GM18909 (cell line): Measurements from ENCODE around the gene NTM.

Experiments
- ATAC-seq: cut with Tn5 transposase; IDR thresholded peaks from one replicate; pipeline ENCODE4 v1.9.1; 2021; ENCODE audit warnings: mild to moderate bottlenecking; ENCODE audit not compliant: unreplicated experiment, poor library complexity

Gene NTM

GRCh38 chr11:131964698-131965483, 594.5 kb downstream of the NTM start:
- no peak for ATAC-seq

DNA sequence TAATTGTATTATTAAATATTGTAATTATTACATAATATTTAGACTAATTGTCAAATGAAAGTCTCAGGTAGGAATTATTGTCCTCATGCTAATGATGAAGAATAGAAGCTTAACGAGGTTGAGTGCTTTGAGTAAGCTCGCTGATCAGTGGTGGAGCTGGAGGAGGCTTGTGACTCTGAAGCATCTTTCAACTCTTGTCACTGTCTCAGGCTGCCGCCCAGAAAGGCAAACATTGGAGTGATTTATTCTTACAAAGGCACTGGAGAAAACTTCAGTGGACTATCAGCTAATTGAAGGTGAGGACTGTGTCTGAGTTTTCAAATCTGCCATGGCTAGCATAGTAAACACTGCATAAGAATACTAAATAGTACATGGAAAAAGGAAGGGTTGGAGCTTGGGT, 595.1 kb downstream of the NTM start:
- ATAC-seq, result no peak

GRCh38 chr11:131966667-131967066, 596.3 kb downstream of the NTM start:
- ATAC-seq, result no peak

GRCh38 chr11:131969261-131969660, 598.8 kb downstream of the NTM start:
- no peak for ATAC-seq

DNA sequence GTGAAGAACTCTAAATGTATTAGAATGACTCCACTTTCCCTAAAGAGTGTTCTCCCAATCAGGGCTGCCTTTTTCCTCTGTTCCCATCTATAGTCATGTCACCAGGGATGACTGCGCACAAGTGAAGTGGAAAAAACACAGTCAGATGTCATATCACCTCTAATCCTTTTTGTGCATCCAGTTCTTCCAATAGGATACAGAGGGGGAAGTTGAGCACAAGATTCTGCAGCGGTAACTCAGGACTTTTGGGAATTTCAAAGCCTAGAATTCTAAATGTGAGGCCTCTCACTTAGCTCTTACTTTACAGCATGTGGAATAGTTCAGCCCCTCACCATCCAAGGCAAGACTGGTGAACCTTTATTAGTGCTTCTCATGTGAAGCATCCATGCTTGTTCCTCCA, 602.6 kb downstream of the NTM start:
- ATAC-seq, result no peak

- no peak for ATAC-seq
Measured at GRCh38 chr11:131975619-131976018, 605.2 kb downstream of the NTM start.

- ATAC-seq, result no peak
Measured at GRCh38 chr11:131976021-131976420, 605.6 kb downstream of the NTM start.

- no peak for ATAC-seq
Measured at GRCh38 chr11:131977231-131977630, 606.8 kb downstream of the NTM start.

DNA sequence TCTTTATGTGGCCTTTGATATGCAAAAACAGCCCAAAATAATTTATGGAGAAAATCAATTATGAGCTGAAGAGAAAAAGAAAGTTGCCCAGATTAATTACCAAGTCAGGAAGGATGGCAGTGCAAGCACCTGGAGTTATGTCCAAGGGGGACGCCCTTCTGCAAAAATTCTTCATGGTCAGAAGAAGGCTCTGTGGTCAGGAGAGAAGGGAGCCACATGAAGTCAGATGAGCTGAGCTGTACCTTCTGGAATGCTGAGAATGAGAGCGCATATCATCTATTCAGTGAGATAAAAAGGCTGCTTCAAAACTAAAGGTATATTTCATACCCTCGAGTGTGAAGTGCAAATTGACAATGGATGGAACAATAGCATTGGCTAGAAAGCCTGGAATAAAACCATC, 607.4 kb downstream of the NTM start:
- ATAC-seq, result no peak

GRCh38 chr11:131978351-131978750, 607.9 kb downstream of the NTM start:
- ATAC-seq, result no peak

DNA sequence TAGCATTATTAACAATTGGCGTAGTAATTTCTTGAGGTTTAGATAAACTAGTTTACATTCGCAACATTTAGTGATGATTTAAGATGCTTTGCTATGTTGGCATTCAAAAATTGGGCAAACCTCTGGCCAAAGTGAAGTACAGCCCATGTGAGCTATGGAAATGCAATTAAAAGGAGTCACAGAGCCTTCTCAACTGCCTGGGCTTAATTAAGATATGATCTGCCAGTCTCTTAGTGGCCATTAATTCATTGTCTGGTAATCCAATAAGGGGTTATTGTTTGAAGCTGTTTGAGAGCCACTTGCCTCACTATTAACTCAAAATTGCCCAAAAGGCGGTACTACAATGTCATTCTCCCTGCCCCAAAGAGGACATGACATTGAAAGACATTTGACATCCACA, 608.9 kb downstream of the NTM start:
- no peak for ATAC-seq

DNA sequence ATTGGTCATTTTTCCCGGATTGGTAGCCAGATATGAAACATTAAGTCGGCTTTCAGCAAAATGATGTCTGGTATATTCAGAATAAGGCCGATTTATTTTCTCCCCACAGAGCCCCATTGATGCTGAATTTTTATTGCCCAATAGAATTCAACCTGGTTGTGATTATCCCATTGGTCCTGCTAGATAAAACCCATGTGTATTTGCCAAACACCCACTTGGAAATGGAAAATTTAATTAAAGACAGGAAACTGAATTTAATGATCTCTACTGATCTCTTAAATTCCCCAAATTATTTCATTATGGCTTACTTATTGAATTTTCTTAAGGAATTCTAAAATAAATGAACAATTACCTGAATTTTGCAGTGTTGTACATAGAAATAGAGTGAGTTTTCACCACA, 609.8 kb downstream of the NTM start:
- ATAC-seq, result no peak

GRCh38 chr11:131980888-131981668, 610.7 kb downstream of the NTM start:
- ATAC-seq, result no peak

GRCh38 chr11:131982154-131982553, 611.7 kb downstream of the NTM start:
- ATAC-seq, result no peak

- no peak for ATAC-seq
Measured at GRCh38 chr11:131985846-131986301, 615.5 kb downstream of the NTM start.

GRCh38 chr11:131987703-131988102, 617.3 kb downstream of the NTM start:
- ATAC-seq, result no peak

GRCh38 chr11:131991606-131992005, 621.2 kb downstream of the NTM start:
- ATAC-seq, result no peak

DNA sequence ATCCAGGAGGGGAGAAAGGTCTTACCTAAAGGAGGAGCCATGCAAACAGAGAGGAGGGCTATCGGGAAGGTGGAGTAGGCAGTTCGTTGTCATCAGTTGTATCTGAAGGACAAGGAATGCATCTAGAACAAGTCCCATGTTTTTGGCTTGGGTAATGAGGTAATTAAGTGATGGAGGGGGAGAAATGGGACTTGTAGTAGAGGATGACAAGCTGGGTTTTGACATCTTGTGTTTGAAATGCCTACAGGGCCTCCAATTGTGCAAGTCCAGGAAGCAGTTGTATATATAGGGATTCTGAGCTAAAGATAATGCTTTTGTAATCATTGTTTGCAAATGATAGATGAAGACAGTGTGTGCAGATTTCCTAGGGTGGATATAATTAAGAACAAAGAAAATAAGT, 622.8 kb downstream of the NTM start:
- no peak for ATAC-seq

GRCh38 chr11:131998020-131998419, 627.6 kb downstream of the NTM start:
- ATAC-seq, result no peak

DNA sequence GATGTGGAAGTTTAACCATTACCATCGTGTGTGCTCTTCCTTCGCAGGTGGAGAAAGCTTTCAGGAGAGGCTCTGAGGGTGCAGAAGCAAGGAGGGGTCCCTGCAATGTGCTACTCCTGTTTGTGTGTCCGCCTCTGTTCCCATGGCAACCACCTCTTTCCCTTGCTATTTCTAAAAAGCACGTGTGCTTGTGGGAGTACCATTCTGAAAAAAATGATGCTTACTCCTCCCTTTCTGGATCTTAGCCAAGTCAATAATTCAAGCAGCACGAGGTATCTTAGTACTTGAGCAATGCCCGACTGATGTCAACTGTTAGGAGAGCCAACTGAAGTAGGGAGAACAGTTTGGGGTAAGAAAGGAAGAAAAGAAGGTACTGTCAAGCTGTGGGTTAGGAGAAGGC, 628.7 kb downstream of the NTM start:
- ATAC-seq, result no peak

DNA sequence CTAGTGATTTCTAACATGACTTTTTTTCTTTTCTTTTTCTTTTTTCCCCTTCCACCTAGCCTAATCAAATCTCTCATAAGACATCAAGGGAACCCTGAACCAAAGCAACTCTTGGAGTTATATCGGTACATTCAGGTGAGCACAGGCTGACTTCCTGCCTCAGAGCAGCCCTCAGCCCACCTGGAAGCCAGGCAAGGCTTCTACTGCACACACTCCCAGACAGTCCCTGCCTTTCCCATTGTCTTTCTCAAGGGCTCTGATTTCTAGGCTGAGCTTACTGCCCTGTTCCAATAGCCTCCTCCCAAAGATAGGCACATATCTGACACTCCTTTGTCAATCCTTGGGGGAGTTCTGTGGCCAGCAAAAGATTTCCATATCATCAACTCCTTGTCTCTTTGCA, 629.5 kb downstream of the NTM start:
- no peak for ATAC-seq

DNA sequence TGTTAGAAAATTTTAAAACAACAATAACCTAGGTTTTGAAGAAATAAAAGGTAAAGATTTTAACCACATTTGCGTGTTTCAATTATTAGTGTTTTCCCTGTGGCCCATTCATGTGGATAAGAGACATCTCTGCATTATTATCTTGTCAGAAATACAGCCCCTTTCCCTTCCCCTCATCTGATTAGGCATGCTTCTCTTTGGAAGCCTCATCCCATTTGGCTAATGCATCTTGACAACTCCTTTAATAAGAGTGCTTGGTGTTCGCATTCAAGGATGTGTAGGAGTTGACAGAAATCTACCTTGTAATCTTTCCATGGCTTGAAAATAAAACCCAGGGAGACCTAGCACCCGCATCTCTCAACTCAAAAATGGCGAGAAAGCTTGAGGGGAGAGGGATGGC, 635.5 kb downstream of the NTM start:
- ATAC-seq, result no peak
